ENCODE measurements around the gene DIS3L2.

DIS3L2 gene

GRCh38 chr2:232052591-232052990, 91.1 kb downstream of the DIS3L2 start:
- no peak for DNase-seq (ENCODE audit: low read depth in 2 of 2)

DNA sequence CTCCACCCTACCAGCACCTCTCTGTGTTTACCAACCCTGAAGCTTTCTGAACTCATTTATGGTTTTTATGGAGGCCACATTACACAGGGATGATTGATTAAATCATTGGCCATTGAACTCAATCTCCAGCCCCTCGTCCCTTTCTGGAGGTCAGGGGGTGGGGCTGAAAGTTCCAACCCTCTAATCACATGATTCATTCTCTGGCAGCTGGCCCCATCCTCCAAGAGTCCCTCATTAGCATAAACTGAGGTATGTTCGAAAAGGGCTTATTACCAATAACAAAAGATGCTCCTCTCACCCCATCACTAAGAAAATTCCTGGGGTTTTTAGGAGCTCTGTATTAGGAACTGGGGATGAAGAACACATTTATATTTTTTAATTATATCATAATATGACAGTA, 92.3 kb downstream of the DIS3L2 start:
- DNase-seq (ENCODE audit: low read depth in 2 of 2), result no peak

DNA sequence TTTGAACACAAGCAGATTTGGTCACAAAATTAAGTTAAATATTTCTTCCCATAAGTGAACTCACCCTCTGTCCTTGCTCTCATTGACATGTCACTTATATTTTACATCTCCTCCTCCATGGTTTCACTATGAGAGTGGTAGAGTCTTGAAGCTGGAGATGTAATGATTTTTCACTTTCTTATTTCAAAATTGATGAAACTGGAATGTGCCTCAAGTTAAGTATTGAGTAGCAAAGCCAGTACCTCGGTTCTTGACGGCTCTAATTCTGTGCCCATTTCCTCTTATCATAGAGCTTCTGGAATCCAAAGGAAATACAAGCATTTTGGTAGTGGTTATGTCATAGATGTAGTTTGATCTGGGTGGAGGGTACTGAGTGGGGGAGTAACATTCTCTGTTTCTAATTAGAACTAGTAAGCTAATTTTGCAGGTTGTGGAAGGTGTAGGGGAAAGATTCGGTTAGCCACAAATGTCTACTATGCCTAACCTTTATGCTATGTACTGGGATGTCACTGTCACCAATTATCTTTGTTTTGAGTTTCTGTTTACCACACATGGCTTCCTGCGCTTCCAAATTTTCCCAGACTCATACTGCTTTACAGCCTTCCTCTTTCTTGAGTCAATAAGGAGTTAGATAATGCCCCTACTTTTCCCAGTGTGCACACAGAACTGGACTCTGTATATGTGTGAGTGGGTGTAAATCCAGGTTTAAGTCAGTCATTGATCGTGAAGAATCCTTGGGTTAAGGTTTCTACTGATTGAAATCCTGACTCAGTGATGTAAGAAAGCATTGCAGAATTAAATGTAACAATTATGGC, 96.8 kb downstream of the DIS3L2 start:
- DNase-seq (ENCODE audit: low read depth in 2 of 2), result no peak

- DNase-seq (ENCODE audit: low read depth in 2 of 2), result no peak
These were observed 97.4 kb downstream of the DIS3L2 start for GRCh38 chr2:232058931-232059330.

GRCh38 chr2:232061265-232061664, 99.8 kb downstream of the DIS3L2 start:
- DNase-seq (ENCODE audit: low read depth in 2 of 2), result no peak

DNA sequence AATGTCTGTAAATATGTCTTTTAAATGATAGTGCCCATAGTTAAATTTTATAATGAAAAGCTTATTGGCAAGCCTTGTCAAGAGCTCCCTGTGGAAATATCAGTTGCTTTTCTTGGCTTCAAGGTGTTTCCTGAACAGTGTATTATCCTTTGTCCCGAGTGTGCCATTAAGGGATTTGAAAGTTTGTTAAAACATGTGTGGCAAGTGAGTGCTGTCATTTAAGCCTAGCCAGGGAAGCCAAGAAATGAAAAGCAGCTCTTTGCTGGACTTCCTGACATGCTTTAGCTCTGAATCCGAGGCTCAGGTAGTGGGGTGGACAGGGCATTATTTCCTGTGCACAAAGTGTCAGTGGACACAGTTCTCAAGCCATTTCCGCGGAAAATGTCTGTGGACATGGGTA, 111.5 kb downstream of the DIS3L2 start:
- no peak for DNase-seq (ENCODE audit: low read depth in 2 of 2)

DNA sequence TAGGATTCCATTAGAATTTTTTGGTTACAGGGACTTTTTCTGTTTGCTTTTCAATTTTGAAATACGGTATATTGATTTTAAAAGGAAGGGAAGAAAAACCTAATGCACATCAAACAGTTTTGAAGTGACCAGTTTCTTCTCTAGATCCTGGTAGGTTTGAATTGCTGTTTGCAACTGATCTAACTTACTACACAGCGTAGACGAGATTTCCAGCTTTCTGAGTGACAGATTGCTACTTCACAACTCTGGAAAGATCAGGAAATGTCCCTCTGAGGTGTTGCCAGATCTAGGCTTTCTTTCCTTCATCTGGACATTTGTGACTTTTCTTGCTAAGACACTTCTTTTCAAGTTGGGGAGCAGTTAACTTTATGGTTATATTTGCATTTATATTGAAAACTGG, 112.2 kb downstream of the DIS3L2 start:
- DNase-seq (ENCODE audit: low read depth in 2 of 2), result no peak

DNA sequence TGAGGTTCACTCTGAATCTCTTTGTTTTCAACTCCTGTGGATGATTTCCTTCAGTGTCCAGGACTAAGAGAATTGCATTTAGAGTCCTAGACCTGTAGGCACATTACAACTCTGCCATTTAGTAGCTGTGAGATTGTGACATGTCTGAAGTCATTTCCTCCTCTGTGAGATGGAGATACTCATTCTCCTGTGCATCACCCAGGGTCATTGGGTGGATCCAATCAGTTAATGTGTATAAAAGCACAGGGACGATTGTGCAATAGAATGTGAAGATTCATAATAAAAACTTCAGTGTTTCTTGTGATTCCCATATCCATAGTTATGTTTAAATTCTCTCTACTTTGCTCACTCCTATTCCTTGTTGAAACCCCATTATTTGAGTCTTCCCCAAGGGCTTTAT, 113.6 kb downstream of the DIS3L2 start:
- no peak for DNase-seq (ENCODE audit: low read depth in 2 of 2)

GRCh38 chr2:232075859-232076258, 114.3 kb downstream of the DIS3L2 start:
- DNase-seq (ENCODE audit: low read depth in 2 of 2), result no peak

- no peak for DNase-seq (ENCODE audit: low read depth in 2 of 2)
These were observed 114.8 kb downstream of the DIS3L2 start for GRCh38 chr2:232076272-232076671.

- DNase-seq (ENCODE audit: low read depth in 2 of 2), result no peak
These were observed 115.2 kb downstream of the DIS3L2 start for GRCh38 chr2:232076736-232077135.

- DNase-seq (ENCODE audit: low read depth in 2 of 2), result no peak
These were observed 123.7 kb downstream of the DIS3L2 start for GRCh38 chr2:232085164-232085563.

DNA sequence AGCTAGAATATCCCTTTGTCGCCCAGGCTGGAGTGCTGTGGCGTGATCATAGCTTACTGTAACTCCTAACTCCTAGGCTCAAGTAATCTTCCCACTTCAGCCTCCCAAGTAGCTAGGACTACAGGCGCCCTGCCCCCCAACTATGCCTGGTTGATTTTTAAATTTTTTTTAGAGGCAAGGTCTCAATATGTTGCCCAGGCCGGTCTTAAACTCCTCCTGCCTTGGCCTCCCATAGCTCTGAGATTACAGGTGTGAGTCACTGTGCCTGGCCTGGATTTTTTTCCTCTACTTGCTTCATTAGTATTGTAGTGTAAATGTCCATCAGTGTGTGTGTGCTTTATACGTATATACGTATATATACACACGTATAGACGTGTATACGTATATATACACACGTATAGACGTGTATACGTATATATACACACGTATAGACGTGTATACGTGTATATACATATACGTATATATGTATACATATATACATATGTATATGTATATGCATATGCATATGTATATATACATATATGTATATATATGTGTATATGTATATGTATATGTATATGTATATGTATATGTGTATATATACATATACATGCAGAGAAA, 124.4 kb downstream of the DIS3L2 start:
- DNase-seq (ENCODE audit: low read depth in 2 of 2), result no peak

- DNase-seq (ENCODE audit: low read depth in 2 of 2), result no peak
These were observed 127.3 kb downstream of the DIS3L2 start for GRCh38 chr2:232088771-232089170.

DNA sequence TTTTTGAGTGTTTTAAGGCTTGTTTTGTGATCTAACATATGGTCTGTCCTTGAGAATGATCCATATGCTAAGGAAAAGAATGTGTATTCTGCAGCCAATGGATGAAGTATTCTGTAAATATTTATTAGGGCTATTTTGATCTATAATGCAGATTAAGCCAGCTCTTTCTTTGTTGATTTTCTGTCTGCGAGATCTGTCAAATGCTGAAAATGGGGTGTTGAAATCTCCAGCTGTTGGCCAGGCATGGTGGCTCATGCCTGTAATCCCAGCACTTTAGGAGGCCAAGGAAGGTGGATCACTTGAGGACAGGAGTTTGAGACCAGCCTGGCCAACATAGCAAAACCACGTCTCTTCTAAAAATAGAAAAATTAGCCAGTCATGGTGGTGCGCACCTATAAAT, 132.7 kb downstream of the DIS3L2 start:
- no peak for DNase-seq (ENCODE audit: low read depth in 2 of 2)

DNA sequence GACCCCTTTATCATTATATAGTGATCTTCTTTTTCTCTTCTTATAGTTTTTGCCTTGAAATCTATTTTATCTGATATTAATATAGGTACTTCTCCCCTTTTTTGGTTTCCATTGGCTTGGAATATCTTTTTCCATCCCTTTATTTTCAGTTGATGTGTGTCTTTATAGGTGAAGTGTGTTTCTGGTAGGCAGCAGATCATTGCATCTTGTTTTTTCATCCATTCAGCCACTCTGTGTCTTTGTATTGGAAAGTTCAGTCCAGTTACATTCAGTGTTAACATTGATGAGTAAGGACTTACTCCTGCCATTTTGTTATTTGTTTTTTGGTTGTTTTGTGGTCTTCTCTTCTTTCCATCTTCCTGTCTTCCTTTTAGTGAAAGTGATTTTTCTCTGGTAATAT, 133.4 kb downstream of the DIS3L2 start:
- DNase-seq (ENCODE audit: low read depth in 2 of 2), result no peak

DNA sequence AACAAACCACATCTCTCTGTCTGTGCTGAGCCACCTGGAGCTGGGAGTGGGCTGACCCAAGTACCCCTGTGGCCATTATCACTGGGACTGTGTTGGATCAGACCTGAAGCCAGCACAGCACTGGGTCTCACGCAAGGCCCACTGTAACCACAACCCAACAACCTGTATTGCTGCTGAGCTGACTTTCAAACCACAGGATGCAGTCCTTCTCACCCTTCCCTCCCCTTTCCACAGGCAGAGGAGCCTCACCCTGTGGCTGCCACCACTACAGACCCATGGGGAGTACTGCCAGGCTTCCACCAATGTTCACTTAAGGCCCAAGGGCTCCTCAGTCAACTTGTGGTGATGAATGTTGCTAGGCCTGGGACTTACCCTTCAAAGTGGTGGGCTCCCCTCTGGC, 135.7 kb downstream of the DIS3L2 start:
- no peak for DNase-seq (ENCODE audit: low read depth in 2 of 2)

GRCh38 chr2:232097758-232098157, 136.2 kb downstream of the DIS3L2 start:
- DNase-seq (ENCODE audit: low read depth in 2 of 2), result no peak

DNA sequence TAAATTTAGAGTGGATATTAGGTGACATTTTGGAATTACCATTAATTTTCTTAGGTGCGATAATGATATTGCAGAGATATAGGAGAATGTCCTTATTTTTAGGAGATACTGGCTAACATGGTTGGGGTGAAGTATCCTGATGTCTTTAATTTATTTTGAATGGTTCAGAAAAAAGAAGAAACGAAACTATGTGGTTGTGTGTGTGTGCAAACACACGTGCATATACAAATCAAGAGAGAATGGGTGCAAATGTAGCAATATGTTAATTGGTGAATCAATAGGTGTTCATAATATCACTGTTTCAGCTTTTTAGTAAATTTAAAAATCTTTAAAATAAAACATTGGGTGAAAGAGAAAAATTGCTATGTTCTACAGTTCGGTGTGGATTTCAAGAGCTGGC, 140.9 kb downstream of the DIS3L2 start:
- no peak for DNase-seq (ENCODE audit: low read depth in 2 of 2)

DNA sequence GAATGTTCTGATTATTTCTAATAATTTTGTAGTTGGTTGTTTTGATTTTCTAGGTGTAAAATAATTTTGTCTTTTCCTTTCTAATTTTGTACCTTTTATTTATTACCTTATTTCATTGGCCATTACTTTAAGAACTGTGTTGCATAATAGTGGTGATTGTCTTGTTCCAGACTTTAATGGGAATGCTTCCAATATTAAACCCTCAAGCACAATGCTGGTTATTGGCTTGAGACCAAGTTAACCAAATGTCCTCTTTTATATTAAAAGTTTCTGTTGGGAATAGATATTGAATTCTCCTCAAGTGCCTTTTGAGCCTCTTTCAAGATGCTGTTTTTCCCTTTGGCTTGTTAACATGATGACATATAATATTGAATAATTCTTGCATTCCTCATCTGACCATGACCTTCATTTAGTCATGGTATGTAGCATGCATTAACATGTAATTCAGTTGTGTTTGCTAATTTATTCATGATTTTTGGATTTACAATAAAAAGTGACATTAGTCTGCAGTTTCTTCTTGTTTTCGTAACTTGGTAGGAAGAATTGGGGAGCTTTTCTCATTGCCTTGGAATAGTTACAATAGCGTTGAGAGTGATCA, 141.7 kb downstream of the DIS3L2 start:
- DNase-seq (ENCODE audit: low read depth in 2 of 2), result no peak

DNA sequence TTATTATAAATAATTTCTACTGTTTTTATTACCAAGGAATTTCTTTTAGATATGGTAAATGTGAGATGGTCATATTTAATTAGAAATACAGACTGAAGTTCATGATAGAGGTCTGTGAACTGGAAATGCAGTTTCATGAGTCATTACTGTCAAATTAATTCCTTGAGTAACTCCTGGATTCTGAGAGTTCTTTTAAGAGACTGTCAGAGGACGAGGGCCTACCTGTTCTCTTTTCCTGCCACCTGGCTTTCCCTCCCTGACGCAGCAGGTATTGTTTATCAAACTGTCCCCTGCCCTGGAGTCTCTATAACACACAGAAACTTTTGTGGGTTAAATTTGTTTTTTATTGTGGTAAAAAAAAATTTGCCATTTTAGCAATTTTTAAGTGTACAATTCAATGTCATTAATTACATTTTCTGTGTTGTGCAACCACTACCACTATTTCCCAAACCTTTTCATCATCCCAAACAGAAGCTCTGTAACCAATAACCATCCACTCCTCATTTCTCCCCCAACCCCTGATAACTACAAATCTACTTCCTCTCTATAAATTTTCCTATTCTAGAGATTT, 142.6 kb downstream of the DIS3L2 start:
- no peak for DNase-seq (ENCODE audit: low read depth in 2 of 2)

DNA sequence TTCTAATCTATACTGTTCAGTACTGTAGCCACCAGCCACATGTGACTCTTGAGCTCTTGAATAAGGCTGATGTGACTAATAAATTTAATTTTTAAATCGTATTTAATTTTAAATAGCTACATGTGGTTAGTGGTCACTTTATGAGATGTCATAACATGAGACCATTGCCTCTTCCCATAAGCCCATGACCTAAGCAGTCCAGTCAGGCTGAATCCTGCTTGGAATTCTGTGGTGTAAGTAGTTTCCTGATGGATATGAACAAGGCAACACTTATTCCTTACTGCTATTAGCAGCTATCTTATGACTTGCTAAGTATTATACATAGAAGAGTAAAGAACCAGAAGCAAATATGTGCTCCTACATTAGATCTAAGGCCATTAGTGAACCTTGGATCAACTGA, 150.0 kb downstream of the DIS3L2 start:
- DNase-seq (ENCODE audit: low read depth in 2 of 2), result no peak

DNA sequence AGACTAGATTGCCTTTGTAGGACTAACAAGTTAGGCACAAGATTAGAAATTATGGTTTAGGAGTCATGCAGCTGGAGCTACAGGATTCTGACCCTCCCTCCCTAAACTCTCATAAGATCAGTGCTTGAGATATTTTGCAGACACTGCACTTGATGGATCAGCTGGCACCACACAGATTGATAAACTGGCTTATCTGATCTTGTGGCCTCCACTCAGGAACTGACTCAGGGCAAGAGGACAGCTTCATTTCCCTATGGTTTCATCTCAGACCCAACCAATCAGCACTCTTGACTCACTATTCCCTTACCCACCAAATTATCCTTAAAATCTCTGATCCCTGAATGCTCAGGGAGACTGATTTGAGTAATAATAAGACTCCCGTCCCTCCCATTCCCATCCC, 152.3 kb downstream of the DIS3L2 start:
- no peak for DNase-seq (ENCODE audit: low read depth in 2 of 2)

Data from activated CD8-positive, alpha-beta memory T cell treated with anti-CD3 and anti-CD28 coated beads for 4 hours (primary cell).